GM18505 (cell line): ENCODE results near the gene DCXR.
A peak's percentile ranks its signal among the peaks of the same experiment; 100 is the strongest.

Experiments
- ATAC-seq: cut with Tn5 transposase; IDR thresholded peaks from one replicate; pipeline ENCODE4 v1.9.1; 2021; ENCODE audit not compliant: unreplicated experiment
- POLR2A ChIP-seq: IDR thresholded peaks from 4 replicates; pipeline ENCODE4 v1.6.1; 2011; ENCODE audit warnings: borderline replicate concordance; ENCODE audit not compliant: insufficient read depth, insufficient read length; ENCODE audit errors: extremely low read depth

DCXR gene

DNA sequence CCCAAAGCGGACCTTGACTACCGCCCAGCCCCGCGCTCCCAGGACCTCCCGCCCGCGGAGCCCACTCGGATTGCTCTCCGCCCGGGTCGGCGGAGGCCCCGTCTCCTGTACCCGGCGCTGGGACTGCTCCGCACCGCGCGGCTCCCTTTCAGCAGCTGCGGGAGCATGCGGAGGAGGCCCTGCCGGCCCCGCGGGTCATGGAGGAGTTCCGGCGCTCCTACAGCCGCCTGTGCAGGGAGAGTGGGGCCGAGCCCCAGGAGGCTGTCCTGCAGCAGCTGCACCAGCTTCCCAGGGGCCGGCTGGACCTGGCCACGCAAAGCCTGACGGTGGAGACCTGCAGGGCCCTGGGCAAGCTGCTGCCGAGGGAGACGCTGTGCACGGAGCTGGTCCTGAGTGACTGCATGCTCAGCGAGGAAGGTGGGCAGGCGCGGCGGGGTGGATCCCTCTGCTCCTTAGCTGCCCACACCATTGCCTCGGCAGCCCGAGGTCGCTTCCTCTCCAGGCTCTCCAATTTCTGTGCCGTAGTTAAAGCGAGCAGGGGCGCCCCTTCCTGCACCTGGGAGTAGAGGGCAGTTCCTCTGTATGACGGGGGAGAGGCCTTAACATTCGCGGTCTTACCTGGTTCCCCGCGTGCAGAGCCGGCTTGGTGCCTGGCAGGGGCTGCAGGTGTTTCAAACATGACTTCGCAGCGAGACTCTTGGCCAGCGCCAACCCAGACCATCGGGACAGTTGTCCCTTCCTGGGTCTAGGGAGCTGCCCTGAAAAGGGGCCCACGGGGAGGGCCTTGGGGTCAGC is 13.9 kb downstream of the DCXR start:
- no peak for TF ChIP-seq POLR2A
- ATAC-seq: peak; percentile 6

DNA sequence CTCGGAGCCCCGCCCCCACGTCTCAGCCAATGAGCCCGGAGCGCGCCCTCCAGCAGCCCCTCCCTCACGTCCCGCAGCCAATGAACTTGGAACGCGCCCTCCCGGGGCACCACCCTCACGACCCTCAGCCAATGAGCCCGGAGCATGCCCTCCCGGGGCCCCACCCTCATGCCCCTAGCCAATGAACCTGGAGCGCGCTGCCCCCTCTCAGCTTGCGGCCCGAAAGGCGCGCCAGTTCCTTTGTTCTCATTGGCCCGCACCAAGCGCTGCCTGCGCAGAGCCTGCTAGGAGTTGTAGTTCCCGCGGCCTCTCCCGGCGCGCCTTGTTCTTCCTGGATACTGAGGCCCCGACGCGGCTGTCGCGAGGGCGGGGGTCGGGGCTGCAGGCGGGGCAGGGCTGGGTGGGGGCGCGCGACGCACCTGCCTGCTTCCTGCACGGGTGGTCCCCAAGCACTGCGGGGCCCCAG is 14.5 kb downstream of the DCXR start, which contains the start of gene LRRC45:
TSS of gene LRRC45 (plus strand) at position 325 of the 466 bp plus-strand sequence. CDS start 339 bp downstream, outside the sequence.
- no peak for TF ChIP-seq POLR2A
- peak; percentile 80 for ATAC-seq

DNA sequence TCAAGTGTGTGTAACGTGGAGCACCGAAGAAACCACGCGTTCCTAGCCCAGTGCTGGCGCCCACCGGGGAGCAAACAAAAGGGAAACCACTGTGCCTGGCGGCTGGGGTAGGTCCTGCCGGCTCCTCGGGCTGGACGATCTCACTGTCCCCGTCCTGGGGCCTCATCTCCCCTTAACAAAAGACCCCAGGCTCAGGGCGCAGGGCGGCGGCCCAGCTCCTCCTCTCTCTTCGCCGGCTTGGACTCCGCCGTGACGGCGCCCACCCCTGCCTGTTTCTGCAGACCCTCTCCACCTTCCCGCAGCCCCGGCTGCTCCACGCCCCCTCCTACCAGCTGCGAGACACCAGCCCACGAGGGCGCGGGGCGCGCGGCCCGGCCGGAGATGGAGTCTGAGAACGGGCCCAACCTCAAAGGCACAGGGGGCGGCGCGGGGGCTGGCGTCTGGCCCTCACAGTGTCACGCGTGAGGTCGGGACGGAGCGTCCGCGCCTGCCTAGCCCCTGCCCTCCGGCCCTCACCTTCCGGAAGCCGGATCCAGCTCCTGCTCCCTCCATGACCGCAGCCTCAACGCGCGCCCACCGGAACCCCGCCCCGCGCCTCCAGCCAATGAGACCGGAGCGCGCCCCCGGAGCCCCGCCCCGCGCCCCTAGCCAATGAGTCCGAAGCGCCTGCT is 15.1 kb downstream of the DCXR start, which contains the start of gene CENPX:
TSS of gene CENPX (minus strand) at position 569 of the 671 bp plus-strand sequence. CDS start at position 552, 17 bp downstream.
- no peak for ATAC-seq
- TF ChIP-seq POLR2A: peak; percentile 57

DNA sequence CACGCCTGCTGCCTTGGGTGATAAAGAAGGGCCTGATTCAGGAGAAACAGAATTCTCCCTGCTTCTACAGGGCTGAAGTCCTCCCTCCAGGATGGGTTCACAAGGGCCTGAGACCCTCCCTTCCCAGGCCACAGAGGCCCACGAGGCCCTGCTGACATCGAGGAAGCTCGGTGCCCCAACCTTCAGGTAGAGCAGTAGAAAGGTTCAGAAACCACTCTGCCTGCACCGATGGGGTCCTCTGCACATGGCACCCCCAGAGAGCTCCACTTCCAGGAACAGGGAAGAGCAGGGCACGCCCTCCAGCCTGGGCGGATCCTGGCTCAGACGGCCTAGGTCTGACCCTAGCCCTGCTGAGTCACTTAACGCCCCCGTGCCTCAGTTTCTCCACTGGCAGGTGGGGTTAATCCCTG is 15.6 kb downstream of the DCXR start:
- ATAC-seq: no peak
- no peak for TF ChIP-seq POLR2A

DNA sequence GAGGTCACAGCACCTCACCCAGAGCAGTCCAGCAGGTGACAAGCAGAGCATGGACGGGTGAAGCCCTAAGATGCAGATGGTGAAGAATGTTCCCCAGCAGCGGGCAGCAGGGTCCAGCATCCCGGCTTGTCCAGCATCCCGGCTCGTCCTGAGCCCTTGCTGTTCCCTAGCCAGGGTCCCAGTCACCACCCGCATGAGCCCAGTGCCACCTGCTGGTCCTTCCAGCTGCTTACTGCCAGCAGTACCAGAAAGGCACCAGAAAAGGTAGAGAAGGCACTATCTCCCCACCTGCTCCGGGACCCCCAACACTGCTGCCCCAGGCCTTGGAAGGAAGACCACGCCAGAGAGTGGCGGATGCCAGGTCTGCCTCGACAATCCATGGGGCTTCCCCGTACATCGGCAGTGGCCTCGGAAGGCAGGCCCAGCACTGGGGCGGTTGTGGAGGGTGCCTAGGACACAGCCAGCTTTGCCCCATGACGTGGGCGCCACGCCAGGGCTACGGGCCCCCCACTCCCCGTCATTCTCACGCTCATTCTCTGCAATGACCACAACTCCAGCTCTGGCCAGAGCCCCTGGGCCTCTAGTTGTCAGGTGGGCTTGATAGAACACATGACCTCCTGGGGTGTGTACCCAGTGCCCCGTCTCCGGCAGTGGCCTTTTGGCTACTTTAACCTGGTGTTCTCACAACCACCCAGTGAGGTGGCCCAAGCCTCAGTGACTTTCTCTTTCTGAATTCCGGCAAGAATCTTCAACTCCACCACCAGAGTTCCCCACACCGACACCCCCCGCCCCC is 16.2 kb downstream of the DCXR start:
- ATAC-seq: no peak
- TF ChIP-seq POLR2A: no peak

DNA sequence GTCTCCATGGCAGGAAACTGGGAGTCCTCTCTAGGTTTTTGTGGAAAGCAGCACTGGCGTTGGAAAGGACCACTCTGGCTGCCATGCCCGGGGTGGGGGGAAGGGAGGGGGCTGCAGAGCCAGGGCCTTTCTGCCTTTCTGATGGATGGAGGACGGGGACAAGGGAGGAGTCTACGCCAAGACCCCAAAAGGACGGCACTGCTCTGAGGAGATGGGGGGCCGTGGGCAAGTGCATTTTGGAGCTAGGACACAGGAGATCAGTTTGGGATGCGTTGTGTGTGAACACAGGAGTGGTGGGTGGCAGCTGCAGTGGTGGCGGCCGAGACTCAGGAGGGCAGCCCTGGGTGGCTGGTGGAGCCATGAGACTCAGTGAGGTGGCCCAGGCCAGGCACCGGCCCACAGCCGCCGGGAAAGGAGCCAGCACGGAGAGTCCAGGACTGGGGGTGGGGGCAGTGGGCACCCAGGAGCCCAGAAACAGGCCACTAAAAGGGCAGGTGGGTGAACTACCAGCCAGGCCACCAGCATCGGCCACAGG is 16.9 kb downstream of the DCXR start:
- TF ChIP-seq POLR2A: no peak
- ATAC-seq: no peak

DNA sequence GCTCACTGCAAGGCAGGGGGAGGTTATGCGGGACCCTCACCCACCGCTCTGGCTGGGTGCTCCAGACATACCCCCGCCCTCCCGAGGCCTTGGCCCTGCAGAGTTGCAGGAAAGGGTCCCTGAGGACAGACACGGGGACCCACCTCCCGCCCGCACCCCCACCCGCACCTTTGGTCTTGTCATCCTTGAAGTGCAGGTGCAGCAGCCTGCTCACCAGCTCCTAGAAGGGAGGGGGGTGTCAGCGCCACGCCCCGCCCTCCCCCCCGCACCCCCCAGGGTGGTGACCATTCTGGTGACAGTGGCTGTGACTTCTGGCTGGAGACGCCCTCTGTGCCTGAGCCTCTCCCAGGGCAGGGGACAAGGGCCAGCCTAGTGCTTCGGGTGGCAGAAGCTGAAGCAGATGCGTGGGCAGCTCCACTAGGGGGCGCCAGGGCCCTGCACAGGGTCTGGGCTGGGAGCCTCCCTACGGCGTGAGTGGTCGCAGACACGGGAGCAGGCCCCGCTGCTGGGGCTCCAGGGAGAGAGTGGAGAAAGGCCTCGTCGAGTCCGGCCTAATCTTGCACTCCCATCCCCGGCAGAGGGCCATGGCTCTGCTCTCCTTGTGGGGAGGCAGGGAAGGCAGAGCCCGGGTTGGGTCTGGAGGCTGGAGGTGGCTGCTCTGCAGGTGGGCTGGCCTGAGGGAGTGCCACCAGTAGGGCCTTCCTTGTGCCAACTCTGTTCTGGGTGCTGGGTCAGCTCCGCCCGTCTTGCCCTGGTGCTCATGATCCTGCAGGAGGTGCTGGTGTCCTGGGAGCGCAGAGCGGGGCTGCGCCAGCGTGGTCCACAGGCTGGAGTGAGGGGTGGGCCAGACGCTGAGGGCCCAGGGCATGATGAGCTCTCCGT is 17.6 kb downstream of the DCXR start:
- ATAC-seq: no peak
- no peak for TF ChIP-seq POLR2A

DNA sequence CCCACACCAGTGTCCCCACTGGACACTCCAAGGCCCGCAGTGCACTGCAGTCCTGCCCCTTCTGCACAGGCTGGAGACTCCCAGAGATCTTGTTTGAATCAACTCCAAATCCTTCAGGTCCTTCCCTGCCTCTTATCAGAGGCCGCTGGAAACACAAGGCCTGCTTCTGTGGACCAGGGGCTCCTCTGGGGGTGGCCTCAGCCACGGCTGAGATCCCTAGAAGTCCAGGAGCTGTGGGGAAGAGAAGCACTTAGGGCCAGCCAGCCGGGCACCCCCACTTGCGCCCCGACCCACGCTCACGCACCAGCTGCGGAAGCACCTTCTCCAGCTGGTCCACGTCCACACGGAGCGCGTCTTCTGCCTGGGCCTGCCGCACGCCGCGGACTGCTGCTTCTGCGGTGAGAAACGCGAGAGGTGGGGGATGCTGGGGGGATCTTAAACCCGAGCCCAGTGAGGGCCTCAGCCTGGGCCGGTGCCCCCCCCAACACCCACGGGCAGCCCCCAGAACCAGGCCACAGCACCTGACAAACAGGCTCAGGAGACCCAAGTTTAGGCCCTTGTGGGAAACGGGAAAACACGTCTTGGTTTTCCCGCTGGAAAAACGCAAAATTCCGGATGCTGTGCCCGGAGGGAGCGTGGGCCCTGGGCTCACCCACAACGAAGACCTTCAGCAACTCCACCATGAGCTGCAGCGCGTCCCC is 18.4 kb downstream of the DCXR start:
- no peak for ATAC-seq
- TF ChIP-seq POLR2A: no peak

DNA sequence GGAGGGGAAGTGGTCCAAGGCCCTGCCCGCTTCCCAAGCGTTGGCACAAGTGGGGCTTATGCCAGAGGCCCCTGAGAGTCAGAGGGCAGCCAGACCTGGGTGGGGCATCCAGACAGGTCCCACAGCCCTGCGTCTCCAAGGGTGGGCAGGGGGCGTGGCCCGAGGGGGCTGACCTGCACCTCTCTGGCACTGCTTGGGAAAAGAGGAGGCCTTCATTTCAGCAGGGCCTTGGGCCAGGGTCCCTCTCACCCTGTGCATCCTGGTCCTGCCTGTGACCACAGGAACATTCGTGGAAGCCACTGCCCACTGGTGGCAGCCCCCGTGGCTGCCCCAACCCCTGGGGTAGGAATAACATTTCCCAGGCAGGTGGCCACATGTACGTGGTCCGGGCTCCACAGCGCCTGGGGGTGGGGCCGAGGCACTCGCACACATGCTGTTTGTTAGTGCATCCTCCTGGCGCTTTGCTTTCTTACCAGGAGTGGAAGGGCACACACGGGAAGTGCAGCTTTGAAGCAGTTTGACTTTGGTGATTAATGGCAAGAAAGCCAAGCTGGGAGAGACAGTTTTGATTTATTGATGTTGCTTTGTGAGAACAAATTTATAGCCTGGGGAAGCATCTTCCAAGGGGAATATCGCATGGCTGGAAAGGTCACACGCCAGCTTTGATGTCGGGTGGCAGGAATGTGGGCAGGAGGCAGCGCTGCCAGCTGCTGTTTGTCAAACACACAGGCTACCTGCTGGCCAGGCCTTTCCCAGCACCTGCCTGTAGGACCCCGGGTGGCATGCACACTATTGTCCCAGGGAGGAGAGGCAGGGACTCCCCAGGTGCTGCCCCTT is 19.1 kb downstream of the DCXR start:
- ATAC-seq: no peak
- TF ChIP-seq POLR2A: no peak

DNA sequence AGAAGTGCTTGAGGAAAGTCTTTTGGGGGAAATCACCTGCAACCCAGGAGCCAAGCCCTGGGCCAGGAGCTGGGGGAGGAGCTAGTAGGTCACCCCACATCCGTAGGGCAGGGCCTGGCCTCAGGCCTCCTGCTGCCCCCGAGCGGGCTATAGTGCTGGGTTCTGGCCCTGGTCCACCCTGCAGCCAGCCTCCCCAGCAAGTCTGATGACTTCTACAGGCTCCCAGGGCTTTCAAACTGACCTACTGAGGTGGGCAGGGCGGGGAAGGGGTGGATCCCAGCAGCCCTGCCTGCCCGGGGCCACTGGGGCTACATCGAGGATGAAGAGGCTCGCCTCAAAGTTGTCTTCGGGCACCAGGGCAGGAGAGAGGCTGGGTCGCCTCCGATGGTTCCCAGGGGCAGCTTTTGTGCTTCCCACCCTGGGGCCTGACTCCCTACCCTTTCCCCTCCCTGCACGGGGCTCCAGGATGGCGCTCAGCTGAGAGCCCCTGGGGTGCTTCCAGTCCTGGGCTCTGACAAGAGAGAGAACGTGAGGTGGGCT is 19.8 kb downstream of the DCXR start:
- TF ChIP-seq POLR2A: no peak
- no peak for ATAC-seq
